ENCODE measurements around the gene UBQLN3. TPM values are rescaled to one million over a fixed set of nuclear protein-coding genes. Genes with fewer than 3 reads are reported as not detected.

The UBQLN3 gene
- total and polyA plus RNA-seq, 2 donors (not counting 3 experiments of a cell fraction or from before 2014, with no cell fraction given), result not detected

GRCh38 chr11:5486003-5486402 is 23.8 kb downstream of the UBQLN3 start:
- intact Hi-C loops (cut with micrococcal nuclease), result no loop called here
- Histone ChIP-seq H3K9me1 (replicated peaks; ENCODE audit: control insufficient read depth, extremely low read depth, insufficient read depth, low read length) (no peaks in the 10 kb centered on the region), H3K27me3 (ENCODE audit: control insufficient read depth in 2 of 2, insufficient read depth in 2 of 2, low read length in 2 of 2) (peaks cover 0 to 2% of the 10 kb centered on the region in 2 experiments), H3K4me3 (replicated peaks in 1 of 3; ENCODE audit: insufficient read depth in 1 of 3, low read depth in 1 of 3, low read length in 3 of 3) (no peak overlapping the region), H3K4me2 (ENCODE audit: insufficient read depth, low read length) (no peak overlapping the region), H3K79me2 (ENCODE audit: control insufficient read depth, insufficient read depth, low read length) (no peaks in the 10 kb centered on the region), H2AFZ (ENCODE audit: low read depth, low read length) (no peak overlapping the region), H3K36me3 (ENCODE audit: control insufficient read depth in 2 of 2, extremely low read depth in 1 of 2, insufficient read depth in 2 of 2, low read length in 2 of 2) (no peaks in the 10 kb centered on the region), H3K9ac (replicated peaks; ENCODE audit: extremely low read depth, insufficient read depth, low read length) (no peak overlapping the region), H3K27ac (ENCODE audit: insufficient read depth, low read depth, low read length) (no peak overlapping the region), H4K20me1 (replicated peaks; ENCODE audit: control insufficient read depth, extremely low read depth, insufficient read depth, low read length) (no peaks in the 10 kb centered on the region), H3K4me1 (ENCODE audit: control insufficient read depth, extremely low read depth, insufficient read depth, low read length) (no peaks in the 10 kb centered on the region), H3K9me3 (replicated peaks; ENCODE audit: control insufficient read depth, insufficient read depth, low read length) (no peaks in the 10 kb centered on the region)
- ChIA-PET CTCF (interaction anchor here (0.8 to 1.1 kb wide), 2 partner anchors 10 to 226 kb away, joined by 3 to 4 read pairs; no protein-coding TSS in a partner anchor), POLR2A (no interaction called here)
- TF ChIP-seq, protein P1, sequence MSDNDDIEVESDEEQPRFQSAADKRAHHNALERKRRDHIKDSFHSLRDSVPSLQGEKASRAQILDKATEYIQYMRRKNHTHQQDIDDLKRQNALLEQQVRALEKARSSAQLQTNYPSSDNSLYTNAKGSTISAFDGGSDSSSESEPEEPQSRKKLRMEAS (IDR thresholded peaks at IDR 0.05; ENCODE audit: insufficient read depth, insufficient read length), result no peak
- TF ChIP-seq POLR2AphosphoS5 (IDR thresholded peaks at IDR 0.05; ENCODE audit: insufficient read depth, low read depth, low read length) (no peak), GATA2 (IDR thresholded peaks at IDR 0.05; ENCODE audit: insufficient read depth, insufficient read length, low read depth, low read length) (no peak), JUN (IDR thresholded peaks at IDR 0.05; ENCODE audit: borderline replicate concordance, insufficient read depth, insufficient read length, low read depth) (no peak), POLR2A (IDR thresholded peaks at IDR 0.05; ENCODE audit: low read depth, low read length) (no peak), MYC (IDR thresholded peaks at IDR 0.05; ENCODE audit: low read depth, low read length) (no peak), FOS (IDR thresholded peaks at IDR 0.05; ENCODE audit: borderline replicate concordance, insufficient read depth, low read length) (no peak), CTCF (IDR thresholded peaks at IDR 0.05; ENCODE audit: extremely low read depth in 1 of 2, insufficient read depth in 1 of 2, low read depth in 1 of 2, low read length in 2 of 2) (no peak), EZH2 (IDR thresholded peaks at IDR 0.05; ENCODE audit: borderline replicate concordance, low read depth, low read length, severe bottlenecking) (no peak)
- no peak for FAIRE-seq
- no TSS peak for BruUV-seq (replicated peaks)
- dilution Hi-C loops (cut with MboI; ENCODE audit: extremely low pct_ligation_motif_present, low sequenced_read_pairs), result no loop called here
- DNase-seq (ENCODE audit: low read depth, low spot score), result no peak

Data from endothelial cell of umbilical vein (primary cell).